H1 (cell line): ENCODE results near the gene RNU7-1. TPM values are rescaled to one million over a fixed set of nuclear protein-coding genes. Genes with fewer than 3 reads are reported as not detected.

ENCODE experiments used
- CTCF ChIA-PET: fragments of 300-600 bp; sonication (Branson Sonifier 250); formaldehyde crosslinking; loops from one replicate; lab custom pipeline; 2021; ENCODE audit not compliant: partially characterized antibody; lab: Charles Lee
- POLR2A ChIA-PET: fragments of 300-600 bp; sonication (Branson Sonifier 250); formaldehyde crosslinking; loops from one replicate; lab custom pipeline; 2021; ENCODE audit warnings: inconsistent platforms; ENCODE audit not compliant: partially characterized antibody; lab: Charles Lee
- DNase-seq, 2 experiments: peaks; one replicate each; pipeline versions ENCODE4 v3.0.0 to v3.0.0-alpha.2; 2010 to 2022; ENCODE audit warnings: low spot score in 2 of 2, low read depth in 1 of 2, mixed read lengths in 1 of 2
- FAIRE-seq: peaks from 2 replicates; lab custom pipeline; 2011; peaks lifted over from hg19 to GRCh38; lab: Jason Lieb, UNC
- H2AFZ ChIP-seq: 2 replicates; pipeline ENCODE4 v1.8.1; 2012; ENCODE audit warnings: low read length, inconsistent platforms
- H2AK5ac ChIP-seq: 2 replicates; pipeline ENCODE4 v1.6.1; 2013; ENCODE audit warnings: low read depth, low read length
- H2BK120ac ChIP-seq: replicated peaks from 2 replicates; pipeline ENCODE3; 2013; ENCODE audit warnings: low read depth, low read length, inconsistent platforms
- H2BK12ac ChIP-seq: 2 replicates; pipeline ENCODE4 v1.6.1; 2013; ENCODE audit warnings: low read depth, low read length
- H2BK15ac ChIP-seq: 2 replicates; pipeline ENCODE4 v1.6.1; 2013; ENCODE audit warnings: low read length
- H2BK20ac ChIP-seq: 2 replicates; pipeline ENCODE4 v1.6.1; 2013; ENCODE audit warnings: low read length
- H2BK5ac ChIP-seq: 2 replicates; pipeline ENCODE4 v1.6.1; 2013; ENCODE audit warnings: low read depth, low read length
- H3K14ac ChIP-seq: 2 replicates; pipeline ENCODE4 v1.6.1; 2013; ENCODE audit warnings: inconsistent platforms; ENCODE audit not compliant: insufficient read length
- H3K18ac ChIP-seq: 2 replicates; pipeline ENCODE4 v1.6.1; 2013; ENCODE audit warnings: low read length; ENCODE audit errors: extremely low read depth
- H3K23ac ChIP-seq: 2 replicates; pipeline ENCODE4 v1.6.1; 2013; ENCODE audit warnings: inconsistent platforms; ENCODE audit not compliant: insufficient read length
- H3K23me2 ChIP-seq: 2 replicates; pipeline ENCODE4 v1.6.1; 2013; ENCODE audit warnings: low read depth, low read length
- H3K27ac ChIP-seq: 2 replicates; pipeline ENCODE4 v1.6.1; 2011; ENCODE audit warnings: low read depth, low read length, inconsistent platforms
- H3K27me3 ChIP-seq, 4 experiments: replicated peaks in 1 of 4; 1 replicate in 1 of 4; 2 replicates in 3 of 4; pipeline versions ENCODE4 v1.6.1 to v1.8.1; 2011 to 2013; ENCODE audit warnings: low read length in 3 of 4, mild to moderate bottlenecking in 3 of 4, inconsistent platforms in 2 of 4, mixed read lengths in 2 of 4, moderate library complexity in 1 of 4; ENCODE audit not compliant: control insufficient read depth in 3 of 4, insufficient read depth in 3 of 4; ENCODE audit errors: extremely low read depth in 1 of 4
- H3K36me3 ChIP-seq, 4 experiments: 2 replicates each; pipeline versions ENCODE4 v1.6.1 to v1.8.1; 2011 to 2013; ENCODE audit warnings: mild to moderate bottlenecking in 4 of 4, low read length in 3 of 4, moderate library complexity in 2 of 4, control low read depth in 1 of 4, inconsistent platforms in 1 of 4; ENCODE audit not compliant: insufficient read depth in 4 of 4, control insufficient read depth in 2 of 4
- H3K4ac ChIP-seq: replicated peaks from 2 replicates; pipeline ENCODE3; 2013; ENCODE audit warnings: low read length, low read depth, mixed read lengths, inconsistent platforms; ENCODE audit not compliant: insufficient read length
- H3K4me1 ChIP-seq, 4 experiments: replicated peaks in 1 of 4; 1 replicate in 1 of 4; 2 replicates in 3 of 4; pipeline versions ENCODE4 v1.6.1 to v1.8.1; 2011 to 2013; ENCODE audit warnings: low read length in 3 of 4, inconsistent platforms in 2 of 4, mixed read lengths in 1 of 4; ENCODE audit not compliant: insufficient read depth in 4 of 4, control insufficient read depth in 3 of 4
- H3K4me2 ChIP-seq, 2 experiments: 2 replicates each; pipeline versions ENCODE4 v1.6.1 to v1.8.1; 2011 to 2013; ENCODE audit warnings: low read depth in 2 of 2, low read length in 2 of 2, control low read depth in 1 of 2, inconsistent platforms in 1 of 2, mild to moderate bottlenecking in 1 of 2; ENCODE audit not compliant: insufficient read depth in 1 of 2
- H3K4me3 ChIP-seq, 4 experiments: fragments of 200-600, 300-600 bp in 1 of 4; sonication (generic), shearing (Covaris generic), sonication (Bioruptor Twin) in 1 of 4; 2 replicates each; pipeline versions ENCODE4 v1.5.1 to v1.8.1; 2011 to 2016; ENCODE audit warnings: low read length in 4 of 4, low read depth in 3 of 4, control low read depth in 2 of 4, inconsistent platforms in 2 of 4, mild to moderate bottlenecking in 2 of 4, mixed read lengths in 1 of 4, moderate library complexity in 1 of 4; ENCODE audit not compliant: insufficient read depth in 2 of 4; ENCODE audit errors: extremely low read depth in 1 of 4
- H3K56ac ChIP-seq: replicated peaks from 2 replicates; pipeline ENCODE3; 2013; ENCODE audit warnings: low read depth, mild to moderate bottlenecking, mixed read lengths, low read length, inconsistent platforms; ENCODE audit not compliant: insufficient read length
- H3K79me1 ChIP-seq: 2 replicates; pipeline ENCODE4 v1.6.1; 2013; ENCODE audit warnings: low read depth, low read length, control low read depth
- H3K79me2 ChIP-seq, 2 experiments: 2 replicates each; pipeline versions ENCODE4 v1.6.1 to v1.8.1; 2012 to 2013; ENCODE audit warnings: low read length in 2 of 2, mild to moderate bottlenecking in 2 of 2, inconsistent platforms in 1 of 2; ENCODE audit not compliant: insufficient read depth in 2 of 2, control insufficient read depth in 1 of 2
- H3K9ac ChIP-seq, 4 experiments: replicated peaks in 1 of 4; 1 replicate in 1 of 4; 2 replicates in 3 of 4; pipeline versions ENCODE4 v1.6.1 to v1.8.1; 2011 to 2013; ENCODE audit warnings: low read depth in 3 of 4, low read length in 3 of 4, control low read depth in 2 of 4, mild to moderate bottlenecking in 2 of 4, moderate library complexity in 2 of 4, inconsistent platforms in 1 of 4; ENCODE audit errors: extremely low read depth in 1 of 4
- H3K9me3 ChIP-seq, 2 experiments: 2 replicates each; pipeline versions ENCODE4 v1.6.1 to v1.8.1; 2012 to 2013; ENCODE audit warnings: mild to moderate bottlenecking in 2 of 2, moderate library complexity in 2 of 2, control low read depth in 1 of 2, inconsistent platforms in 1 of 2, low read depth in 1 of 2, low read length in 1 of 2, mixed read lengths in 1 of 2; ENCODE audit not compliant: insufficient read depth in 2 of 2
- H4K20me1 ChIP-seq, 2 experiments: replicated peaks in 1 of 2; 2 replicates each; pipeline versions ENCODE3 to v1.8.1; 2011 to 2013; ENCODE audit warnings: inconsistent platforms in 2 of 2, low read length in 2 of 2, mild to moderate bottlenecking in 1 of 2; ENCODE audit not compliant: insufficient read depth in 2 of 2, control insufficient read depth in 1 of 2
- H4K5ac ChIP-seq: 2 replicates; pipeline ENCODE4 v1.6.1; 2013; ENCODE audit warnings: low read length, low read depth, mixed read lengths, inconsistent platforms; ENCODE audit not compliant: insufficient read length
- H4K8ac ChIP-seq: 2 replicates; pipeline ENCODE4 v1.8.0; 2013; ENCODE audit warnings: mild to moderate bottlenecking, moderate library complexity, low read length, inconsistent platforms; ENCODE audit not compliant: insufficient read depth; ENCODE audit errors: extremely low read depth
- H4K91ac ChIP-seq: replicated peaks from 2 replicates; pipeline ENCODE3; 2013; ENCODE audit warnings: low read length, mixed read lengths, inconsistent platforms; ENCODE audit not compliant: insufficient read length
- ASH2L ChIP-seq: fragments of 200-600, 300-600 bp; sonication (generic); IDR thresholded peaks from one replicate; pipeline ENCODE4 v1.7.1; 2017; ENCODE audit warnings: low read length
- CEBPB ChIP-seq: IDR thresholded peaks from 2 replicates; pipeline ENCODE4 v1.6.1; 2012; ENCODE audit warnings: low read depth, low read length
- CTCF ChIP-seq, 3 experiments: IDR thresholded peaks; 1 replicate in 2 of 3; 2 replicates in 1 of 3; pipeline versions ENCODE4 v1.5.1 to v1.6.1; 2011; ENCODE audit warnings: low read length in 3 of 3, mild to moderate bottlenecking in 3 of 3, inconsistent platforms in 2 of 3, low read depth in 1 of 3, moderate library complexity in 1 of 3; ENCODE audit not compliant: insufficient read depth in 1 of 3; ENCODE audit errors: control extremely low read depth in 1 of 3
- E2F6 ChIP-seq: IDR thresholded peaks from 2 replicates; pipeline ENCODE4 v1.6.1; 2012; ENCODE audit warnings: inconsistent platforms
- POLR2A ChIP-seq, 2 experiments: IDR thresholded peaks; 1 replicate in 1 of 2; 2 replicates in 1 of 2; pipeline ENCODE4 v1.6.1; 2011; ENCODE audit warnings: low read depth in 2 of 2, low read length in 2 of 2, mild to moderate bottlenecking in 2 of 2; ENCODE audit errors: control extremely low read depth in 1 of 2
- POLR2AphosphoS5 ChIP-seq: IDR thresholded peaks from 2 replicates; pipeline ENCODE4 v1.6.1; 2011; ENCODE audit warnings: low read depth, low read length
- RAD21 ChIP-seq, 2 experiments: IDR thresholded peaks in 1 of 2; conservative IDR thresholded peaks in 1 of 2; 2 replicates each; pipeline ENCODE4 v1.6.1; 2011; ENCODE audit warnings: low read depth in 2 of 2, low read length in 2 of 2, improper control_type of control experiment in 1 of 2, inconsistent platforms in 1 of 2, mild to moderate bottlenecking in 1 of 2, moderate library complexity in 1 of 2
- SAP30 ChIP-seq: fragments of 300-600 bp; sonication (generic); IDR thresholded peaks from 2 replicates; pipeline ENCODE4 v1.7.1; 2012; ENCODE audit warnings: low read length, moderate library complexity, mild to moderate bottlenecking, inconsistent platforms; ENCODE audit not compliant: insufficient read depth, insufficient replicate concordance
- WGBS, 2 experiments: shearing (Covaris generic) in 1 of 2; methylation state at CpG; one replicate each; pipeline versions ENCODE4 v1.1.6 to v1.1.7; 2013 to 2015; ENCODE audit warnings: low lambda C conversion rate in 2 of 2, mixed read lengths in 2 of 2, inconsistent platforms in 1 of 2, low coverage in 1 of 2, missing lambda C conversion rate in 1 of 2; ENCODE audit not compliant: insufficient replicate concordance in 2 of 2, insufficient coverage in 1 of 2, insufficient read length in 1 of 2; ENCODE audit errors: extremely low coverage in 1 of 2, missing lambda C conversion rate in 1 of 2; 5-methylcytosine and 5-hydroxymethylcytosine counted together
- polyA plus RNA-seq, 7 experiments: library from polyadenylated mRNA; depleted of rRNA in 3 of 7; stranded (reverse) in 5 of 7; unstranded in 2 of 7; fragments of >200 nt in 5 of 7; fragments of 200-250 nt in 2 of 7; gene quantifications; 1 replicate in 5 of 7; 2 replicates in 1 of 7; 4 replicates in 1 of 7; pipeline versions ENCODE4 v1.2.1 to v1.2.3, GENCODE V29; 2011 to 2013; ENCODE audit warnings: missing spikeins in 2 of 7, mixed read lengths in 2 of 7
- total RNA-seq: library from RNA; stranded (reverse); fragmentation: NEBNext Ultra II Directional; extraction: Animal tissue kit (Norgen Biotek cat#: 25700); gene quantifications from 2 replicates; pipeline ENCODE4 v1.2.1, GENCODE V29; 2021

Gene RNU7-1
- total and polyA plus RNA-seq, 2 of the 8 experiments (the other 6 are each of a cell fraction or from before 2014, with no cell fraction given) = not detected

GRCh38 chr12:6952121-6952862, 8.7 kb downstream of the RNU7-1 start:
- H3K4me3 ChIP-seq = no peak overlapping the region
- H2BK120ac ChIP-seq = no peak overlapping the region
- H3K79me2 ChIP-seq = no peaks in the 10 kb centered on the region
- H3K27ac ChIP-seq = no peak overlapping the region; the same call in 1 of the 2 replicates
- no peak overlapping the region for H3K4ac ChIP-seq
- H2BK20ac ChIP-seq = no peak overlapping the region
- DNase-seq = no peak
- H3K27me3 ChIP-seq = no peaks in the 10 kb centered on the region
- no peak for FAIRE-seq
- H3K36me3 ChIP-seq = no peaks in the 10 kb centered on the region
- peaks cover 0 to 14% (median 6%) of the 10 kb centered on the region in 4 experiments; a peak in 4 of 7 replicates for H3K4me1 ChIP-seq
- whole genome bisulfite sequencing, 2 experiments = 91% methylated on average over 22 of the region's 22 CpGs; no CpG with 5 or more reads in 1 of the 2 experiments
- H3K79me1 ChIP-seq = peaks cover 5% of the 10 kb centered on the region
- H2AFZ ChIP-seq = no peak overlapping the region
- no peak overlapping the region for H3K9ac ChIP-seq
- peak overlapping the region; percentile 52; the same call in 1 of the 2 replicates for H2BK5ac ChIP-seq
- peak overlapping the region; percentile 48; the same call in 1 of the 2 replicates for H3K18ac ChIP-seq
- no peak overlapping the region for H3K14ac ChIP-seq
- no peak overlapping the region for H2BK15ac ChIP-seq
- no peak overlapping the region for H4K5ac ChIP-seq
- H4K91ac ChIP-seq = no peak overlapping the region
- no peak overlapping the region for H3K56ac ChIP-seq
- ChIA-PET POLR2A (interaction anchor here (2.2 to 44.0 kb wide), 5 partner anchors 9 to 83 kb away, joined by 8 to 1596 read pairs (median 21); partner anchors contain the start of genes ATN1, C12orf57, EMG1 and ENO2), CTCF (interaction anchor here (1.0 to 2.9 kb wide), 6 partner anchors 8 to 142 kb away, joined by 3 to 35 read pairs (median 4); partner anchors contain the start of gene C12orf57)
- H3K23ac ChIP-seq = no peak overlapping the region
- H3K23me2 ChIP-seq = no peaks in the 10 kb centered on the region
- peak overlapping the region; percentile 41 for H4K8ac ChIP-seq
- no peak overlapping the region for H3K4me2 ChIP-seq
- H2AK5ac ChIP-seq = no peak overlapping the region
- no peak overlapping the region for H2BK12ac ChIP-seq
- H3K9me3 ChIP-seq = no peaks in the 10 kb centered on the region
- no peaks in the 10 kb centered on the region for H4K20me1 ChIP-seq
- TF ChIP-seq E2F6 (no peak), SAP30 (no peak), CTCF (IDR thresholded peaks at IDR 0.05; ENCODE audit: control extremely low read depth in 1 of 3, insufficient read depth in 1 of 3, low read depth in 1 of 3, low read length in 3 of 3) (no peak), POLR2AphosphoS5 (no peak), CEBPB (no peak), ASH2L (no peak), RAD21 (IDR thresholded peaks at IDR 0.05 in 1 of 2, conservative IDR thresholded peaks at IDR 0.05 in 1 of 2; ENCODE audit: low read depth in 2 of 2, low read length in 2 of 2) (no peak), POLR2A (IDR thresholded peaks at IDR 0.05; ENCODE audit: control extremely low read depth in 1 of 2, low read depth in 2 of 2, low read length in 2 of 2) (no peak)
